Endodermal cell (in vitro differentiated cells): ENCODE results near the gene MRAP2. TPM values are rescaled to one million over a fixed set of nuclear protein-coding genes. Genes with fewer than 3 reads are reported as not detected.

ENCODE experiments used
- DNase-seq: peaks from one replicate; pipeline ENCODE4 v3.0.0-alpha.2; 2017
- H3K27ac ChIP-seq: 2 replicates; pipeline ENCODE4 v1.5.1; 2013; ENCODE audit warnings: mild to moderate bottlenecking, low read depth, low read length, moderate library complexity
- H3K27me3 ChIP-seq: 2 replicates; pipeline ENCODE4 v1.6.1; 2013; ENCODE audit warnings: mild to moderate bottlenecking, low read length, moderate library complexity; ENCODE audit not compliant: insufficient read depth, control insufficient read depth, poor library complexity, severe bottlenecking
- H3K36me3 ChIP-seq: 2 replicates; pipeline ENCODE4 v1.7.0; 2013; ENCODE audit warnings: mild to moderate bottlenecking, low read length, moderate library complexity; ENCODE audit not compliant: control insufficient read depth, insufficient read depth
- H3K4me1 ChIP-seq: one replicate; pipeline ENCODE4 v1.7.0; 2013; ENCODE audit warnings: low read length; ENCODE audit not compliant: control insufficient read depth, insufficient read depth
- H3K4me3 ChIP-seq: 2 replicates; pipeline ENCODE4 v1.5.1; 2013; ENCODE audit warnings: mild to moderate bottlenecking, low read length, moderate library complexity
- H3K9ac ChIP-seq: 2 replicates; pipeline ENCODE4 v1.6.1; 2013; ENCODE audit warnings: mild to moderate bottlenecking, low read length, moderate library complexity; ENCODE audit not compliant: poor library complexity, severe bottlenecking; ENCODE audit errors: extremely low read depth
- H3K9me3 ChIP-seq: 2 replicates; pipeline ENCODE4 v1.6.1; 2013; ENCODE audit warnings: mild to moderate bottlenecking, low read length, moderate library complexity; ENCODE audit not compliant: control insufficient read depth
- H3K27ac Mint-ChIP-seq: 2 replicates; pipeline ENCODE4 v1.8.0; 2020; ENCODE audit warnings: mixed read lengths
- H3K27me3 Mint-ChIP-seq: 2 replicates; pipeline ENCODE4 v1.8.0; 2021; ENCODE audit warnings: mild to moderate bottlenecking, mixed read lengths; ENCODE audit not compliant: insufficient read depth
- H3K36me3 Mint-ChIP-seq: 2 replicates; pipeline ENCODE4 v1.8.0; 2020; ENCODE audit warnings: low read depth, mixed read lengths
- H3K4me1 Mint-ChIP-seq: 2 replicates; pipeline ENCODE4 v1.8.0; 2020; ENCODE audit warnings: mixed read lengths
- H3K4me3 Mint-ChIP-seq: 2 replicates; pipeline ENCODE4 v1.8.0; 2020; ENCODE audit warnings: mild to moderate bottlenecking, moderate library complexity, mixed read lengths
- H3K9me3 Mint-ChIP-seq: 2 replicates; pipeline ENCODE4 v1.8.0; 2020; ENCODE audit warnings: mild to moderate bottlenecking, mixed read lengths
- CTCF ChIP-seq: fragments of 200-600 bp; sonication (generic); conservative IDR thresholded peaks from 2 replicates; pipeline ENCODE4 v1.5.0; 2021; ENCODE audit warnings: antibody characterized with exemption, mild to moderate bottlenecking
- WGBS, 2 experiments: methylation state at CpG; one replicate each; pipeline versions ENCODE4 v1.1.5 to v1.1.7; 2013; ENCODE audit warnings: missing lambda C conversion rate in 2 of 2, mixed read lengths in 1 of 2; ENCODE audit not compliant: insufficient coverage in 1 of 2, insufficient read length in 1 of 2; 5-methylcytosine and 5-hydroxymethylcytosine counted together
- total RNA-seq, 2 donors: library from RNA; stranded (reverse); fragmentation: NEBNext Ultra II Directional in 1 of 2; extraction: Animal tissue kit (Norgen Biotek cat#: 25700) in 1 of 2; gene quantifications; 2 replicates in 1 of 2; 3 replicates in 1 of 2; pipeline ENCODE4 v1.2.1, GENCODE V29; 2021

The MRAP2 gene
- total RNA-seq, 2 donors from 2014 or later = 10.7 to 10.8 TPM

DNA sequence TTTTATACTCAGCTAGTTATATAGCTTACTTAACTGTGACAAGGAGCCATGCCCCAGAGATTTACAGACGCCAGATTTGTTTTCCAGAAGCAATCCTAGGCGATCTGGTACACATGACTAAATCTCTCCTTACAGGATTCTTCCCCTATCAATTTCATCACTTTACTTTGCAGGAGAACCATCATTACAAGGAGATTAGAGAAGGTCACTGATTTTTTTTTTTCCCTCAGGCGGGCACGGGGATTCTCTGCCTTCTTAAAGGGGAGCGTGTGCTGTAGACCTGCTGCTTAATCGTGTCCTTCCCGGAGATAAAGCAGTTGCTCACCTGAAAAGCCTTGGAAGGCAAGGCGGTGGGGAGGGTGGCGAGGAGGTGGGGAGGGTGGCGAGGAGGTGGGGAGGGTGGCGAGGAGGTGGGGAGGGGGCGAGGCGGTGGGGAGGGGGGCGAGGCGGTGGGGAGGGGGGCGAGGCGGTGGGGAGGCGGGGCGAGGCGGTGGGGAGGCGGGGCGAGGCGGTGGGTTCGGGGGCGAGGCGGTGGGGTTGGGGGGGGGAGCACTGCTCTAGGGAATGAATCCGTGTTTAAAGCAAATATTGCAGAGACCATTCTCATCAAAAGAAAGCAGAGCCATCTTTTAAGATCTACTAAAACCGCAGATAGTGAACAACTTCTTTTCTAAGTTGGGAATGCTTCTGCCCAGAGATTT is 14.3 kb upstream of the MRAP2 start:
- Histone ChIP-seq H3K4me3 (no peak overlapping the region), H3K27ac (no peak overlapping the region), H3K27me3 (no peaks in the 10 kb centered on the region), H3K4me1 (no peaks in the 10 kb centered on the region), H3K9me3 (no peaks in the 10 kb centered on the region), H3K9ac (no peak overlapping the region), H3K36me3 (no peaks in the 10 kb centered on the region)
- Mint-ChIP-seq H3K36me3 (no peaks in the 10 kb centered on the region), H3K4me3 (no peak overlapping the region), H3K4me1 (peaks cover 8% of the 10 kb centered on the region), H3K27ac (no peak overlapping the region), H3K9me3 (no peaks in the 10 kb centered on the region), H3K27me3 (no peaks in the 10 kb centered on the region)
- no peak for TF ChIP-seq CTCF
- no peak for DNase-seq
- 89 to 93% methylated on average over 2 to 13 of the region's 28 CpGs for WGBS, 2 experiments

DNA sequence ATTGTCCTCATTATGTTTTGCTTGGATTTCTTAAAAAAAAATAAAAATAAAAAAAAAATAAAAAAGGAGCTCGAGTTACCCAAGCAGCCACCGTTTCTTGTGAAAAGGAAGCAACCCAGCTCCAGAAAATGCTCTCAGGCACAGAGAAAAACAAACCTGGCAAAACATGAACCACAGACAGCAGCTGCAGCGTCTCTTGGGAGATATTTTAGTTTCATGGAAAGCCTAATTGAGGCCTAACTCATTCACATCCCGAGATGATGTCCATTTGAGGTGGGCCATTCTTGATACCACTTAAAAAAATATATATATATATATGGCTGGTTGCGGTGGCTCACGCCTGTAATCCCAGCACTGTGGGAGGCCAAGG is 13.7 kb upstream of the MRAP2 start:
- Histone ChIP-seq H3K4me3 (no peak overlapping the region), H3K9ac (no peak overlapping the region), H3K27me3 (no peaks in the 10 kb centered on the region), H3K9me3 (no peaks in the 10 kb centered on the region), H3K27ac (no peak overlapping the region), H3K4me1 (no peaks in the 10 kb centered on the region), H3K36me3 (no peaks in the 10 kb centered on the region)
- DNase-seq = no peak
- H3K9me3 Mint-ChIP-seq = no peaks in the 10 kb centered on the region
- 80 to 94% methylated on average over 1 to 5 of the region's 6 CpGs for WGBS, 2 experiments
- H3K36me3 Mint-ChIP-seq = no peaks in the 10 kb centered on the region
- no peak overlapping the region for H3K4me3 Mint-ChIP-seq
- peaks cover 8% of the 10 kb centered on the region for H3K4me1 Mint-ChIP-seq
- H3K27me3 Mint-ChIP-seq = no peaks in the 10 kb centered on the region
- TF ChIP-seq CTCF = no peak
- no peak overlapping the region for H3K27ac Mint-ChIP-seq

- H3K9ac ChIP-seq = no peak overlapping the region
- Mint-ChIP-seq H3K9me3 (no peaks in the 10 kb centered on the region), H3K36me3 (no peaks in the 10 kb centered on the region), H3K27me3 (no peaks in the 10 kb centered on the region), H3K4me1 (peaks cover 8% of the 10 kb centered on the region), H3K4me3 (no peak overlapping the region), H3K27ac (no peak overlapping the region)
- no peaks in the 10 kb centered on the region for H3K4me1 ChIP-seq
- TF ChIP-seq CTCF = no peak
- 96 to 100% methylated on average over 1 to 2 of the region's 2 CpGs for WGBS, 2 experiments
- H3K9me3 ChIP-seq = no peaks in the 10 kb centered on the region
- H3K27ac ChIP-seq = no peak overlapping the region
- H3K27me3 ChIP-seq = no peaks in the 10 kb centered on the region
- no peaks in the 10 kb centered on the region for H3K36me3 ChIP-seq
- DNase-seq = no peak
- H3K4me3 ChIP-seq = no peak overlapping the region
These were observed 11.9 kb upstream of the MRAP2 start for GRCh38 chr6:84021625-84022024.
